ENCODE results near the gene LTBP2.

LTBP2 gene

GRCh38 chr14:74573421-74574089 lies 38.5 kb downstream of the LTBP2 start:
- in situ Hi-C loops (cut with MboI; ENCODE audit: low sequenced_read_pairs), result no loop called here

- in situ Hi-C loops (cut with MboI; ENCODE audit: low sequenced_read_pairs), result no loop called here
Measured at GRCh38 chr14:74572726-74573301, 39.2 kb downstream of the LTBP2 start.

GRCh38 chr14:74571901-74572725 lies 39.9 kb downstream of the LTBP2 start:
- in situ Hi-C loops (cut with MboI; ENCODE audit: low sequenced_read_pairs), result no loop called here

GRCh38 chr14:74571441-74571841 lies 40.6 kb downstream of the LTBP2 start:
- in situ Hi-C loops (cut with MboI; ENCODE audit: low sequenced_read_pairs), result no loop called here

- in situ Hi-C loops (cut with MboI; ENCODE audit: low sequenced_read_pairs), result no loop called here
Measured at GRCh38 chr14:74570696-74571095, 41.3 kb downstream of the LTBP2 start.

- in situ Hi-C loops (cut with MboI; ENCODE audit: low sequenced_read_pairs), result no loop called here
Measured at GRCh38 chr14:74569806-74570591, 42.0 kb downstream of the LTBP2 start.

- in situ Hi-C loops (cut with MboI; ENCODE audit: low sequenced_read_pairs), result no loop called here
Measured at GRCh38 chr14:74569387-74569786, 42.6 kb downstream of the LTBP2 start.

- in situ Hi-C loops (cut with MboI; ENCODE audit: low sequenced_read_pairs), result no loop called here
Measured at GRCh38 chr14:74568911-74569310, 43.1 kb downstream of the LTBP2 start.

- in situ Hi-C loops (cut with MboI; ENCODE audit: low sequenced_read_pairs), result no loop called here
Measured at GRCh38 chr14:74568380-74568649, 43.7 kb downstream of the LTBP2 start.

- in situ Hi-C loops (cut with MboI; ENCODE audit: low sequenced_read_pairs), result no loop called here
Measured at GRCh38 chr14:74567646-74568379, 44.2 kb downstream of the LTBP2 start.

- in situ Hi-C loops (cut with MboI; ENCODE audit: low sequenced_read_pairs), result no loop called here
Measured at GRCh38 chr14:74567219-74567618, 44.8 kb downstream of the LTBP2 start.

GRCh38 chr14:74566174-74567141 lies 45.6 kb downstream of the LTBP2 start:
- in situ Hi-C loops (cut with MboI; ENCODE audit: low sequenced_read_pairs), result no loop called here

GRCh38 chr14:74563586-74564159 lies 48.4 kb downstream of the LTBP2 start:
- in situ Hi-C loops (cut with MboI; ENCODE audit: low sequenced_read_pairs), result no loop called here

- in situ Hi-C loops (cut with MboI; ENCODE audit: low sequenced_read_pairs), result no loop called here
Measured at GRCh38 chr14:74563233-74563585, 48.8 kb downstream of the LTBP2 start.

GRCh38 chr14:74562515-74563232 lies 49.4 kb downstream of the LTBP2 start:
- in situ Hi-C loops (cut with MboI; ENCODE audit: low sequenced_read_pairs), result no loop called here

- in situ Hi-C loops (cut with MboI; ENCODE audit: low sequenced_read_pairs), result no loop called here
Measured at GRCh38 chr14:74558655-74559054, 53.4 kb downstream of the LTBP2 start.

- in situ Hi-C loops (cut with MboI; ENCODE audit: low sequenced_read_pairs), result no loop called here
Measured at GRCh38 chr14:74557691-74558090, 54.3 kb downstream of the LTBP2 start.

GRCh38 chr14:74555476-74556050 lies 56.5 kb downstream of the LTBP2 start:
- in situ Hi-C loops (cut with MboI; ENCODE audit: low sequenced_read_pairs), result no loop called here
